ENCODE results near the gene EFR3B.
A peak's percentile ranks its signal among the peaks of the same experiment; 100 is the strongest.
"Not testable (repeated sequence)": the region's sequence is repeated elsewhere in the genome, so short reads cannot be mapped to it uniquely, and the experiment has no call there.

Gene EFR3B

GRCh38 chr2:25149646-25150045, 107.8 kb downstream of the EFR3B start:
- no peak for DNase-seq (ENCODE audit: low read depth, low spot score)

DNA sequence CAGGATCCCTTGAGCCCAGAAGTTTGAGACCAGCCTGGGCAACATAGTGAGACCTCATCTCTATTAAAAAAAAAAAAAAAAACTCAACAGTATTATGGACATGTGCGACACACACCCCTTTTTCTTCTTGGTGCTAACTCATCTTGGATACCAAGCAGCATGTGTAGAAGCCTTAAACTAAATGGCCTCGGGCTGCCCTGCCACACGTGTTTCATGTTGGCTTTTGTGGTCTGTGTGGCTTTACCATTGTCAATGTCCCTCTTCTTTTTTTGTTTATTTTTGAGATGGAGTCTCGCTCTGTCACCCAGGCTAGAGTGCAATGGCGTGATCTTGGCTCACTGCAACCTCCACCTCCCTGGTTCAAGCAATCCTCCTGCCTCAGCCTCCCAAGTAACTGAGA, 109.1 kb downstream of the EFR3B start:
- not testable (repeated sequence) for DNase-seq (ENCODE audit: low read depth, low spot score)

DNA sequence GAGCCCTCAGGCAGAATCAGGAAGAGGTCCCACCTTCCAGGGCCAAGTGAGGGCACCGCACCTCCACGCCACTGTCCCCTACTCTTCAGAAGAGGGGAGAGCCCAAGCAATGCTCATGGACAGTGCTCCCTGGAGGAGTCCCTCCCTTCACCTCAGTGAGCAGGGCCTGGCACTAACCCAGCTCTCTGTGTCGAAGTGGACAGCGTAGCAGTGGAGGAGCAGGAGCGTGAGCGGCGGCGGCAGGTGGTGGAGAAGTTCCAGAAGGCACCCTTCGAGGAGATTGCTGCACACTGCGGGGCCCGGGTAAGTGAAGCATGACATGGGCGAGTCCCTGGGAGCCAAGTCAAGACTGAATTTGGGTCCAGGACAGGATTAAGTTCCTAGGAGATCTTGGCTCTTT, 109.8 kb downstream of the EFR3B start:
- no peak for DNase-seq (ENCODE audit: low read depth, low spot score)

DNA sequence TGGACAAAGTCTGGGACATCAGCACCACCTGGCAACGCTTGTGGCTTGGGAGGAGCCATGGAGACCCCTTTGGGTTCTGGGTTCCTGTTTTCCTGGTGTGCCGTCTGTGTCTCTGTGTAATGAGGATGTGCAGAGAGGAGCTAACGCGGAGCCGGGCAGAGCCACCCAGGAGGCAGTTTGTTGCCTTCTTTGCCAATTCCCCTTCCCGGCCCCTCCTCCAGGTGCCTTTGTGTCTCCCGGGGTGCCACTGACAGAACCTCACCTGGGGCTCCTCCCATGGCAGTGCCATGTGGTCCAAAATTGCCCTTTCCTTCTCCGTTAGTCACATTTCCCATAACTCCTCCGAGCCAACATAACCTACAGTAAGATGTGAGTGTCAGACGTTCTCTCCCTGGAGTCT, 113.5 kb downstream of the EFR3B start:
- no peak for DNase-seq (ENCODE audit: low read depth, low spot score)

GRCh38 chr2:25158096-25158852, 116.4 kb downstream of the EFR3B start:
- no peak for DNase-seq (ENCODE audit: low read depth, low spot score)

- DNase-seq (ENCODE audit: low read depth, low spot score), result no peak
Observed at GRCh38 chr2:25159949-25160348, 118.1 kb downstream of the EFR3B start.

DNA sequence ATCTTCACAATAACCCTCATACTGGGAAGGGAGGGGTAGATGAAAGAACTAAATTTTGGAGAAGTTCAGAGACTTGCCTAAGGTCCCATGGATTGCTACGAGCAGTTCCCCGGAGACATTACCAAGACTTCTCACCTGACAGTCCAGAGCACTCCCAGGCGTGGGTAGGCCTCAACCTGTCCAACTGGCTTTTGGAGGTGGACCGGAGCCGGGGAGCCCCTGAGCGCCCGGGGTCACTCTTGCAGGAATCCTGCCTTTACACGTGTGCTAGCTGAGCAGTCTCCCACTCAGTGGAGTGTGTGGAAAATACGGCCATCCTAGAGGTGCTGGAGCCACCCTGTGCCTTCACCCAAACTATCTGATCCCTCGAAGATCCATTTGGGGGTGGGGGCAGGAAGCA, 118.5 kb downstream of the EFR3B start:
- no peak for DNase-seq (ENCODE audit: low read depth, low spot score)

GRCh38 chr2:25161055-25161781, 119.3 kb downstream of the EFR3B start:
- DNase-seq (ENCODE audit: low read depth, low spot score), result peak; percentile 39

- not testable (repeated sequence) for DNase-seq (ENCODE audit: low read depth, low spot score)
Observed at GRCh38 chr2:25162061-25162460, 120.2 kb downstream of the EFR3B start.

GRCh38 chr2:25164561-25164960, 122.7 kb downstream of the EFR3B start:
- no peak for DNase-seq (ENCODE audit: low read depth, low spot score)

GRCh38 chr2:25165992-25166875, 124.4 kb downstream of the EFR3B start:
- no peak for DNase-seq (ENCODE audit: low read depth, low spot score)

GRCh38 chr2:25168256-25169072, 126.6 kb downstream of the EFR3B start, which contains the start of gene POMC:
POMC (minus strand) TSS chr2:25168580; CDS start chr2:25164772, 3,808 bp downstream.
- no peak for DNase-seq (ENCODE audit: low read depth, low spot score)

- DNase-seq (ENCODE audit: low read depth, low spot score), result no peak
Observed at GRCh38 chr2:25169073-25169470, 127.2 kb downstream of the EFR3B start.

DNA sequence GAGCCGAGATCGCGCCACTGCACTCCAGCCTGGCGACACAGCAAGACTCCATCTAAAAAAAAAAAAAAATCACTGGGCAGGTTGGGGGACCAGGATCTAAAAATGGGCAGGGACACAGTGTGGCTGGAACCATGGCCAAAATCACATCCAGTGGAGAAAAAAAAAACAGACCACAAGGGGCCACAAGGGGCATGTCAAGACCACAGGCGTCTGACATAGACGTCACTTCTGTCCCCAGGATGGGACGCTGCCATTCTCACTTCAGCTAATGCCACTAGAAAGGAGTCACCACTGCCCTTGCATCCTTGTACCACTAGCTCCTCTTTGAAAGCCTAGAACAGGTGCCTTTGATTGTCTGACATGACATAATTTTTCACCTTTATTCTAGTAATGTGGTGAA, 129.0 kb downstream of the EFR3B start:
- no peak for DNase-seq (ENCODE audit: low read depth, low spot score)

DNA sequence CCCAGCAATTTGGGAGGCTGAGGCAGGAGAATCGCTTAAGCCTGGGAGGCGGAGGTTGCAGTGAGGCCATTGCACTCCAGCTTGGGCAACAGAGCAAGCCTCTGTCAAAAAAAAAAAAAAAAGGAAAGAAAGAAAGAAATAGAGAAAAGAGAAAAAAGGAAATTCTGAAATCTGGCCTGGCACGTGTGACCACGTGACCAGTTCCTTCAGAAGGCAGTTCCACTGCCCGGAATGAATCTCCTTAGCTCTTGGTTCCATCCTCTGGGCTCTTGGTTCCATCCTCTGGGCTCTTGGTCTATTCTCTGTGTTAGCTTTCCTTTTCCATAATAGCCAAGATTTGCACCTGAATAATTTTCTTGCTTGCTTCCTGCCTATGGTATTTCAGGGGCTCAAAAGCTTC, 131.8 kb downstream of the EFR3B start:
- DNase-seq (ENCODE audit: low read depth, low spot score), result no peak

DNA sequence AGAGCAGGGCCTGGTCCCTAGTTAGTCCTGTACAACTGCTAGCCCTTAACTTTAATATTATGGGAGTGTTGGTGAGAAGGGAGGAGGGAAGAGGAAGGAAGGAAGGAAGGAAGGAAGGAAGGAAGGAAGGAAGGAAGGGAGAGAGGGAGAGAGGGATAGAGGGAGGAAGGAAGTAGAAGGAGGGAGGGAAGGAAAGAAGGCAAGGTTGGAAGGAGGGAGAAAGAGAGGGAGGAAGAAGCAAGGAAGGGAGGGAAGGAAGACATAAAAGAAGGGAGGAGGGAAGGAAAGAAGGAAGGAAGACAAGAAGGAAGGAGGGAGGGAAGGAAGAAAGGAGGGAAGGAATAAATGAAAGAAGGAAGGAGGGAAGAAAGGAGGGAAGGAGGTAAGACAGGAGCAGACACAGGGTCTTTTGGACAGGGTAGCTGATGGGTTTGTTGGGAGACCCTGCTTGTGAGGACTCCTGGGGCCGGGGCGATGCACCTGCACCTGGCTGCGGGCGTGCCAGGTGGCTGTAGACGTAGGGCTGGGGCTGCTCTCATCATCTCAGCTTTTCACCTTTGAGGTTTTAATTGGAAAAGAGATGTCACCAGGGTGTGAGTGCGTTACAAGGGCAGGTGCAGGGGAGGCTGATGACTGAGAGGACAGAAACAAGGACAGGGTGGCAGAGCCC, 132.5 kb downstream of the EFR3B start:
- DNase-seq (ENCODE audit: low read depth, low spot score), result no peak

DNA sequence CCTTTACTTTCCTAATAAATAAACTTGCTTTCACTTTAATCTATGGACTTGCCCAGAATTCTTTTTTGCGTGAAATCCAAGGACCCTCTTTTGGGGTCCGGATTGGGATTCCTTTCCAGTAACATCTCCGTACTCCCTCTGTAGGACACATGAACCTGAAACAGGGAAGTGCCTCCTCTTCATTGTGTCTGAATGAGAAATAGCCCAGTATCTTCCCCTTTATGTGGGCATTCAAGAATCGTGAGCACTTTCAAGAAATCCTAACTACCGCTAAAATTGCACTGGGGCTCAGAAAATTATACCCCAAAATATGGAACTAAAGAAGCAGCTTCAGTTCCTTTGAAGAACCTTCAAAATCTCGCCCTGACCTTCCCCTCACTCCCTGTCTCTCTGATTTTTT, 134.3 kb downstream of the EFR3B start:
- DNase-seq (ENCODE audit: low read depth, low spot score), result no peak

DNA sequence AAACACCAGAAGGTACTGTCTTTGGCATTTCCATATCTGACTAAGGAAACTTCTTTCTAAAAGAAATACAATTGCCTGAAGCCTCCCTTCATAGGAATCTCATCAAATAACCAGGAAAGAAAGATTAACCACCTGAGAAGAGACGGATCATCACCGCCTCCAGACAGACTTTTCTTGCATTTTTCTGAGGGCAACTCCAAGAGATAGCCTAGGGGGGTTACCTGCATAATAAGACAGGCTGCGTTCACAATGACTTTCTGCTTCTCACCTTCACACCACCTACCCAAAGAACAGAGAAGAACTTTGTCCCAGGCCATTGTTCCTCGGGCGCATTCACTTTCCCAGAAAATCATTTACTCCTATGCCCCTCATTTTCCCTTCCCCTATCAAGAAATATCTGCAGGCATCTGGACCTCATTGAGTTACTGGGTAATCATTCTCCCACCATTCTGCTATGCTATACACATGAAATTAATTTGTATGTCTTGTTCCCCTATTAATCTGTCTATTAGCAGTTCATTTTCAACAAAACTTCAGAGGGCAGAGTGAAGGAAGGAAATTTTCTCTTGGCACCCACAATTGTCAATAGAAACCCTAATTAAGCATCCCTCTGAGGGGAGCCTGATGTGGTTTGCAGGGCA, 134.8 kb downstream of the EFR3B start:
- DNase-seq (ENCODE audit: low read depth, low spot score), result no peak

- no peak for DNase-seq (ENCODE audit: low read depth, low spot score)
Observed at GRCh38 chr2:25177211-25177611, 135.3 kb downstream of the EFR3B start.

DNA sequence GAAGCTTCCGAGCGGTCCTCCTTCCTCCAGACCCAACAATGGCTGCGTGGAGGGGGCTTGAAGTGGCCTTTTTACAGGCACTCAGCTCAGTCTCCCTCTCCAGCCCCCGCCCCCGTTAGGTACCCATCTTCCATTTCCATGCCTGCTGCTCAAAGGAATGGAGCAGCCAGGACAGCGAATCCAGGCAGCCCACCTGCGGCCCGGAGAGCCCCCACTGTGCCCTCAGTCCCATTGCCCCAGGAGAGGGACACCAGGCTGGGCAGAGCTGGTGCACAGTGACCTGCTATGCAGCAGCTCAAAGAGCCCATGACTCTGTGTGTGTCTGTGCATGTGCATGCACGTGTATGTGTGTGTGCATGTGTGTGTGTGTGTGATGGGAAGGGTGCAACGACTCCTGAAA, 137.1 kb downstream of the EFR3B start:
- DNase-seq (ENCODE audit: low read depth, low spot score), result no peak
